Astrocyte (in vitro differentiated cells and primary cell): Measurements from ENCODE around the gene PLAGL2. TPM values are rescaled to one million over a fixed set of nuclear protein-coding genes. Genes with fewer than 3 reads are reported as not detected.
A peak's percentile ranks its signal among the peaks of the same experiment; 100 is the strongest.

Experiments
- DNase-seq: peaks from one replicate; pipeline ENCODE4 v3.0.0-alpha.2; 2010; ENCODE audit warnings: low read depth
- FAIRE-seq: peaks from 2 replicates; lab custom pipeline; 2011; peaks lifted over from hg19 to GRCh38; lab: Jason Lieb, UNC
- H2AFZ ChIP-seq: 2 replicates; pipeline ENCODE4 v1.6.0; 2012; ENCODE audit warnings: low read depth, low read length, inconsistent platforms
- H3K27ac ChIP-seq: 2 replicates; pipeline ENCODE4 v1.5.1; 2011; ENCODE audit warnings: low read depth, low read length, inconsistent platforms
- H3K27me3 ChIP-seq: 2 replicates; pipeline ENCODE4 v1.6.0; 2011; ENCODE audit warnings: low read length, inconsistent platforms; ENCODE audit not compliant: insufficient read depth
- H3K36me3 ChIP-seq: 2 replicates; pipeline ENCODE4 v1.5.1; 2011; ENCODE audit warnings: low read length, inconsistent platforms; ENCODE audit not compliant: insufficient read depth
- H3K4me1 ChIP-seq: 2 replicates; pipeline ENCODE4 v1.5.1; 2011; ENCODE audit warnings: low read length, inconsistent platforms; ENCODE audit not compliant: insufficient read depth
- H3K4me2 ChIP-seq: 2 replicates; pipeline ENCODE4 v1.6.0; 2012; ENCODE audit warnings: low read length, inconsistent platforms
- H3K4me3 ChIP-seq: 2 replicates; pipeline ENCODE4 v1.5.1; 2011; ENCODE audit warnings: low read depth, mild to moderate bottlenecking, low read length, inconsistent platforms; ENCODE audit not compliant: insufficient read depth
- H3K79me2 ChIP-seq: 2 replicates; pipeline ENCODE4 v1.6.0; 2012; ENCODE audit warnings: mild to moderate bottlenecking, low read length, inconsistent platforms; ENCODE audit not compliant: insufficient read depth
- H3K9ac ChIP-seq: 2 replicates; pipeline ENCODE4 v1.6.0; 2012; ENCODE audit warnings: mild to moderate bottlenecking, low read length, inconsistent platforms
- H3K9me3 ChIP-seq: 2 replicates; pipeline ENCODE4 v1.5.1; 2012; ENCODE audit warnings: low read depth, mild to moderate bottlenecking, low read length, inconsistent platforms; ENCODE audit not compliant: insufficient read depth
- H4K20me1 ChIP-seq: 2 replicates; pipeline ENCODE4 v1.6.0; 2012; ENCODE audit warnings: low read length, inconsistent platforms; ENCODE audit not compliant: insufficient read depth
- H3K27ac Mint-ChIP-seq: one replicate; pipeline ENCODE4 v1.8.0; 2021; ENCODE audit warnings: mild to moderate bottlenecking, mixed read lengths; ENCODE audit not compliant: unreplicated experiment
- H3K27me3 Mint-ChIP-seq: one replicate; pipeline ENCODE4 v1.8.0; 2021; ENCODE audit warnings: low read depth, mixed read lengths; ENCODE audit not compliant: unreplicated experiment
- H3K36me3 Mint-ChIP-seq: one replicate; pipeline ENCODE4 v1.8.0; 2021; ENCODE audit warnings: low read depth, mixed read lengths; ENCODE audit not compliant: unreplicated experiment
- H3K4me1 Mint-ChIP-seq: one replicate; pipeline ENCODE4 v1.8.0; 2021; ENCODE audit warnings: low read depth, mixed read lengths; ENCODE audit not compliant: unreplicated experiment
- H3K4me3 Mint-ChIP-seq: one replicate; pipeline ENCODE4 v1.8.0; 2021; ENCODE audit warnings: mild to moderate bottlenecking, moderate library complexity, mixed read lengths; ENCODE audit not compliant: unreplicated experiment
- H3K9me3 Mint-ChIP-seq: one replicate; pipeline ENCODE4 v1.8.0; 2021; ENCODE audit warnings: mild to moderate bottlenecking, mixed read lengths; ENCODE audit not compliant: unreplicated experiment
- EZH2 ChIP-seq: IDR thresholded peaks from 2 replicates; pipeline ENCODE4 v1.6.1; 2012; ENCODE audit warnings: mild to moderate bottlenecking, low read length, inconsistent platforms; ENCODE audit not compliant: insufficient read depth
- total RNA-seq: library from RNA; stranded (reverse); gene quantifications from 2 replicates; pipeline ENCODE4 v1.2.1, GENCODE V29; 2021
- TF ChIP-seq, protein P1 (sequence below): IDR thresholded peaks from 2 replicates; pipeline ENCODE4 v1.5.1; 2011; ENCODE audit warnings: low read depth, mild to moderate bottlenecking, inconsistent platforms, low read length, moderate library complexity; ENCODE audit not compliant: insufficient read depth

The PLAGL2 gene
- total RNA-seq, 1 donor from 2014 or later = 15.3 TPM

DNA sequence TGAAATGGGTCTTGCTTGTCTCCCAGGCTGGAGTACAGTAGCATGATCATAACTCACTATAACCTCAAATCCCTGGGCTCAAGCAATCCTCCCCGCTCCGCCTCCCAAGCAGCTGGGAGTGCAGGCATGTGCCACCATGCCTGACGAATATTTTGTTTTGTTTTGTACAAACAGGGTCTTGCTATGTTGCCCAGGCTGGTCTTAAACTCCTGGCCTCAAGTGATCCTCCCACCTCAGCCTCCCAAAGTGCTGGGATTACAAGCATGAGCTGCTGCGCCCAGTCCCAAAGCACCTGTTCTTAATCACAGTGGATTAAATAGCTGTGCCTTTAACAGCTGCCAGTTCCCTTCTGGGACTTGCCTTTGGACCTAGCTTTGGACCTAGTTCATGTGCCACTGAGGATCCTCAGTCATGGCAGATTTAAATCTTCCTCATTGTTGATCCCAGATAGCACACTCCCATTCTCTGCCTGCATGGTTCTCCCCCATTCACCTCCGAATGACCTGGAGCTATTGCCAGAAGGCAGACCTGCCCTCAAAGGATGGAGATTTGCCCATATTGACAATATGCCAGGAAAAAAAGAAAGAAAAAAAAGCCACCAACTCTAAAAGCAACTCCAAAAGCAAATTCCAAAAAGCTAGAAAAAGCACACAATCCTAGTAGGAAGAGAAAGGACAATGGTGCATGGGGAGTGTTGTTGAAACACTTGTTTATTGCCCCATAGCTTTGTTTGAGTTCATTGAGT lies 10.8 kb upstream of the PLAGL2 start:
- H3K4me3 Mint-ChIP-seq = no peak overlapping the region
- H3K4me3 ChIP-seq = no peak overlapping the region
- no peak for DNase-seq
- H3K27ac ChIP-seq = no peak overlapping the region
- H3K4me2 ChIP-seq = no peak overlapping the region
- H3K4me1 ChIP-seq = no peaks in the 10 kb centered on the region
- TF ChIP-seq, protein P1, sequence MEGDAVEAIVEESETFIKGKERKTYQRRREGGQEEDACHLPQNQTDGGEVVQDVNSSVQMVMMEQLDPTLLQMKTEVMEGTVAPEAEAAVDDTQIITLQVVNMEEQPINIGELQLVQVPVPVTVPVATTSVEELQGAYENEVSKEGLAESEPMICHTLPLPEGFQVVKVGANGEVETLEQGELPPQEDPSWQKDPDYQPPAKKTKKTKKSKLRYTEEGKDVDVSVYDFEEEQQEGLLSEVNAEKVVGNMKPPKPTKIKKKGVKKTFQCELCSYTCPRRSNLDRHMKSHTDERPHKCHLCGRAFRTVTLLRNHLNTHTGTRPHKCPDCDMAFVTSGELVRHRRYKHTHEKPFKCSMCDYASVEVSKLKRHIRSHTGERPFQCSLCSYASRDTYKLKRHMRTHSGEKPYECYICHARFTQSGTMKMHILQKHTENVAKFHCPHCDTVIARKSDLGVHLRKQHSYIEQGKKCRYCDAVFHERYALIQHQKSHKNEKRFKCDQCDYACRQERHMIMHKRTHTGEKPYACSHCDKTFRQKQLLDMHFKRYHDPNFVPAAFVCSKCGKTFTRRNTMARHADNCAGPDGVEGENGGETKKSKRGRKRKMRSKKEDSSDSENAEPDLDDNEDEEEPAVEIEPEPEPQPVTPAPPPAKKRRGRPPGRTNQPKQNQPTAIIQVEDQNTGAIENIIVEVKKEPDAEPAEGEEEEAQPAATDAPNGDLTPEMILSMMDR = no peak
- no peak for TF ChIP-seq EZH2
- H3K27me3 ChIP-seq = no peaks in the 10 kb centered on the region
- H3K4me1 Mint-ChIP-seq = no peaks in the 10 kb centered on the region
- no peaks in the 10 kb centered on the region for H3K9me3 Mint-ChIP-seq
- no peaks in the 10 kb centered on the region for H3K27me3 Mint-ChIP-seq
- H3K9ac ChIP-seq = no peak overlapping the region
- H3K36me3 ChIP-seq = peaks cover 50% of the 10 kb centered on the region
- FAIRE-seq = no peak
- H2AFZ ChIP-seq = no peak overlapping the region
- H3K27ac Mint-ChIP-seq = peak overlapping the region; percentile 67
- peaks cover 24% of the 10 kb centered on the region for H4K20me1 ChIP-seq
- peaks cover 3% of the 10 kb centered on the region for H3K79me2 ChIP-seq
- H3K36me3 Mint-ChIP-seq = peaks cover 28% of the 10 kb centered on the region
- H3K9me3 ChIP-seq = no peaks in the 10 kb centered on the region

DNA sequence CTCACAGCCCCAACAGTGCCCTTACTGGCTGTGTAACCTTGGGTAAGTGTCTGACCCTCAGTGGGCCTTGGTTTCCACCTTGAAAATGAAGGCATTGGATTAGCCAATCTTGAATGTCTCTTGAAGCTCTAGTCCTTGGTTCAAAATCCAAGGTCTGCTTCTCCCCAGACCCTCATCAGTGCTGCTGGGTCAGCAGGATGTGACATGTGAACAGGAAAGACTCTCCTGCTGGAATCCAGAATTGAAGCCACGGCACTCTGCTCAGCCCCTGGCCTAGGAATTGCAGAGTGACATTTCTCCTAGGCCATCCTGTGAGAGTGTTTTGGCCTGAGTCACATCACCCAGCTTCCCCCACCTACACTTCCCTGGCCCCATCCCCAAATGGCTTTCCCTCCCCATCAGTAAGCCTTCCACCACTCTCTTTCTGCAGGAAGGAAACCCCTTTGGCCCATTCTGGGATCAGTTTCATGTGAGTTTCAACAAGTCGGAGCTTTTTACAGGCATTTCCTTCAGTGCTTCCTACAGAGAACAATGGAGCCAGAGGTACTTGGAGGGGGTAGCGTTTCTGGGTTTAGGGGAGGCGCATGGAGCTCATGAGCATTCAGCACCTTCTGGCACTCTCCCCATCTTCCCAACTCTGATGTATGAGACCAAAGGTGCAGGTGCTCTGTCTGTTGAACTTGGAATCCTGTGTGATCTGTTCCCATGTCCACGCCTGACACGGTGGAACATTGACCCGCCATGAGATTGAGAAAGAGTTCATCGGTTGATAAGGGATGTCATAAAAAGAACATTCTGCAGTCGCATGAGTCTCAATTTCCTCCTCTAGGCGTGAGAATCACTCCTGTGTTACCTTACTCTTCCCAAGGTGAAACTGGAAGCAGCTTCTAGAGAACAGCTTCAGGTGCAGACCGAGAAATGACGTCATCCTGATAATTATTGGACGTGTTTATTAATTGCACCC lies 8.9 kb upstream of the PLAGL2 start:
- peaks cover 17% of the 10 kb centered on the region for H3K36me3 Mint-ChIP-seq
- H3K9me3 Mint-ChIP-seq = no peaks in the 10 kb centered on the region
- Histone ChIP-seq H3K4me1 (no peaks in the 10 kb centered on the region), H3K4me2 (no peak overlapping the region), H3K79me2 (peaks cover 10% of the 10 kb centered on the region), H3K4me3 (no peak overlapping the region), H3K27ac (no peak overlapping the region), H3K36me3 (peaks cover 44% of the 10 kb centered on the region), H3K9me3 (no peaks in the 10 kb centered on the region), H3K9ac (no peak overlapping the region), H3K27me3 (no peaks in the 10 kb centered on the region), H4K20me1 (peaks cover 29% of the 10 kb centered on the region), H2AFZ (no peak overlapping the region)
- no peak for TF ChIP-seq EZH2
- TF ChIP-seq, protein P1 = no peak
- H3K4me3 Mint-ChIP-seq = peak overlapping the region; percentile 41
- no peak overlapping the region for H3K27ac Mint-ChIP-seq
- H3K4me1 Mint-ChIP-seq = no peaks in the 10 kb centered on the region
- DNase-seq (no peak), FAIRE-seq (no peak)
- no peaks in the 10 kb centered on the region for H3K27me3 Mint-ChIP-seq
